ENCODE measurements around the gene WRNIP1.

WRNIP1 gene

DNA sequence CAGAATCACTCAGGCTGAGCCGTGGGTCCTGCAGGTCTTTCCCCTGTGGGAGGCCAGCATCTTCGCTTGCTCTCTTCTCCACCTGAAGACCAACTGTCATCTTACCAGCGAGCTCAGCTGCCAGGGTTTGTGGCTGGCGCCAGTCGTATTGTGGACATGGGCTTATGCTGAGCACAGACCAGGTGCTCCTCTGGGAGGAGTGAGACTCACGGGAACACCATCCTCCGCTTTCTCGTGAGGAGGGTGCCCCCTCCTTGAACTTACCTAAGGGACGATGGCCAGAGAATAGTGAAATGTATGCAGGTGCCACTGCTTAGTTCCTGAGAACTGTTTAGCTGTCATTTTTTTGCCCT, 17.1 kb downstream of the WRNIP1 start:
- no peak for TF ChIP-seq SIN3A (IDR thresholded peaks at IDR 0.05; ENCODE audit: borderline replicate concordance, insufficient read depth, low read length)
- TF ChIP-seq POLR2AphosphoS5 (IDR thresholded peaks at IDR 0.05; ENCODE audit: low read depth, low read length): no peak
- TF ChIP-seq TAF1 (IDR thresholded peaks at IDR 0.05; ENCODE audit: borderline replicate concordance, insufficient read depth, low read length): no peak
- no peak for TF ChIP-seq REST (IDR thresholded peaks at IDR 0.05; ENCODE audit: insufficient read depth in 1 of 2, low read depth in 2 of 2, low read length in 2 of 2)
- no peak for TF ChIP-seq FOXP2 (optimal IDR thresholded peaks at IDR 0.05; ENCODE audit: borderline replicate concordance, extremely low read depth, extremely low read length, insufficient read depth)

- no peak for TF ChIP-seq SIN3A (IDR thresholded peaks at IDR 0.05; ENCODE audit: borderline replicate concordance, insufficient read depth, low read length)
Observed at GRCh38 chr6:2782825-2783187, 17.6 kb downstream of the WRNIP1 start.

GRCh38 chr6:2783188-2783963, 18.2 kb downstream of the WRNIP1 start:
- TF ChIP-seq FOXP2 (optimal IDR thresholded peaks at IDR 0.05; ENCODE audit: borderline replicate concordance, extremely low read depth, extremely low read length, insufficient read depth) (no peak), TAF1 (IDR thresholded peaks at IDR 0.05; ENCODE audit: borderline replicate concordance, insufficient read depth, low read length) (no peak), REST (IDR thresholded peaks at IDR 0.05; ENCODE audit: insufficient read depth in 1 of 2, low read depth in 2 of 2, low read length in 2 of 2) (no peak), SIN3A (IDR thresholded peaks at IDR 0.05; ENCODE audit: borderline replicate concordance, insufficient read depth, low read length) (no peak), POLR2AphosphoS5 (IDR thresholded peaks at IDR 0.05; ENCODE audit: low read depth, low read length) (no peak)

DNA sequence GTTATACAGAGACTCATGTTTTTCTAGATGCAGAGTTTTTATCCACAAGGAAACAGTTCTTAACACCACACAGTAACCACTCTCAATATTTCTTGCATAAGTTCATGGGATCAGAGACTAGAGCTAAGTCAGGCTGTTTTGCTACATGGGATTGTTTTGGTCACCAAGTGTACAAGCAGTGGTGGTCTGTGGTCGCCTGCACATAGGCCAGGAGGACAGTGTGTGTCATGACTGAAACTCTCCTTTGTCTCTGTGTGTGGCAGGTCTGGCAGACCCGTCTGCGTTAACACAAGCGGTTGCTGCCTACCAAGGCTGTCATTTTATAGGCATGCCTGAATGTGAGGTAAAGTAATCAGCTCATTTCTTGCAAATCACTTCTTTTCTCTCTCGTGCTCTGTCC, 18.9 kb downstream of the WRNIP1 start:
- TF ChIP-seq REST (IDR thresholded peaks at IDR 0.05; ENCODE audit: insufficient read depth in 1 of 2, low read depth in 2 of 2, low read length in 2 of 2) (no peak), FOXP2 (optimal IDR thresholded peaks at IDR 0.05; ENCODE audit: borderline replicate concordance, extremely low read depth, extremely low read length, insufficient read depth) (no peak), TAF1 (IDR thresholded peaks at IDR 0.05; ENCODE audit: borderline replicate concordance, insufficient read depth, low read length) (no peak)

DNA sequence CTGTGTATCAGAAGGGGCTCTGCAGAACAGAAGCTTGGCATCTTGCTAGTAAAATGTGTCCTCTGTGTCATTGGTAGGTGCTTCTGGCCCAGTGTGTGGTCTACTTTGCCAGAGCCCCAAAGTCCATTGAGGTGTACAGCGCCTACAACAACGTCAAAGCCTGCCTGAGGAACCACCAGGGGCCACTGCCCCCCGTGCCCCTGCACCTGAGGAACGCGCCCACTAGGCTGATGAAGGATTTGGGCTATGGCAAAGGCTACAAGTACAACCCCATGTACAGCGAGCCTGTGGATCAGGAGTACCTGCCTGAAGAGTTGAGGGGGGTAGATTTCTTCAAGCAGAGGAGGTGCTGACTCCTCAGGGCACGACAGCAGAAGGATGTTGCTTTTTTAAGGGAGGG, 19.7 kb downstream of the WRNIP1 start:
- no peak for TF ChIP-seq SIN3A (IDR thresholded peaks at IDR 0.05; ENCODE audit: borderline replicate concordance, insufficient read depth, low read length)
- no peak for TF ChIP-seq REST (IDR thresholded peaks at IDR 0.05; ENCODE audit: insufficient read depth in 1 of 2, low read depth in 2 of 2, low read length in 2 of 2)
- no peak for TF ChIP-seq POLR2AphosphoS5 (IDR thresholded peaks at IDR 0.05; ENCODE audit: low read depth, low read length)
- TF ChIP-seq TAF1 (IDR thresholded peaks at IDR 0.05; ENCODE audit: borderline replicate concordance, insufficient read depth, low read length): no peak
- TF ChIP-seq FOXP2 (optimal IDR thresholded peaks at IDR 0.05; ENCODE audit: borderline replicate concordance, extremely low read depth, extremely low read length, insufficient read depth): no peak

Measured in PFSK-1 (cell line).